ENCODE data around the gene DLEC1. TPM values are rescaled to one million over a fixed set of nuclear protein-coding genes. Genes with fewer than 3 reads are reported as not detected.

DLEC1 gene
- total and polyA plus RNA-seq, 9 of the 15 experiments (the other 6 are each of a cell fraction or from before 2014, with no cell fraction given) = 0.07 to 0.08 TPM; not detected in 7

DNA sequence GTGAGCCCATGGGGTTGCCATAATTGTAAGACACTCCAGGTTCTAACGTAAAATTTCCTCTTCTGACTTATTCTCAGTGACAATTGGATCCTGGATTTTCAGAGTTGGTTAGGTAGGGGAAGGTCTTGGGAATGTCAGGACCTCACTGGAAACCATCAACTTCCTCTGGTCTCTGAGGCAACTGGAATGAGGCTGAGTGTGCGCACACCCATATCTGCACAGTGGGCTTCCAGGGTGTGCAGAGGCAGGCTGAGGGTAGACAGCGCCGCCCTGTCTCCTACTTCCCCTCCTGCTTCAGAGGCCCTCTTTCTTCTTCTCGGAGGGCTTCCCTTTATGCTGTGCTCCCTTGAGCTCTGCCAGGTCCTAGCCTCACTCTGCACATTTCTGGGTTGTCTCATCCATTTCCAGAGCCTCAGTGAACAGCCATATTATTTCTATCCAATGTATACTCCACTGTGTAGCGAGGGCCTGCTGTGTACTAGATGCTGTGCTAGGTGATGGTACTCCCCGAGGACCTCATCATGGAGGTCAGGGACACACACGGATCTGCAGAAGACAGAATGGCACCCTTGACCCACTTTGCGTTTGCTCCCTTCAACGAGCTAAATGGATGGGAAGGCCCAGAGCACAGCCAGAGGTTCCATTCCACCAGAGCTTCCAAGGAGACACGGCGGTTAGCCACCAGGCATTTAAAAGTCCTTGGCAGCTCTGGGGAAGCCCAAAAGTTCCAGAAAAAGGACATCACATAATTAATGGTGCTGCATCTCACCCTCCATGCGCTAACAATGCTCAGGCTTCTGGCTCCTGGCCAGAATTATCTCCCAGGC is 79.6 kb downstream of the DLEC1 start:
- H3K4me3 ChIP-seq = no peak overlapping the region
- H2AFZ ChIP-seq (ENCODE audit: low read depth, low read length) = no peak overlapping the region
- FAIRE-seq (no peak), ATAC-seq (no peak; the same call in 2 of the 3 replicates), DNase-seq (ENCODE audit: extremely low read depth in 1 of 4, low spot score in 3 of 4) (no peak)
- ChIA-PET CTCF (ENCODE audit: low intra/inter-chr PET ratio) (interaction anchor here (0.8 to 1.2 kb wide), 2 partner anchors 115 to 361 kb away, joined by 3 to 5 read pairs; no protein-coding TSS in a partner anchor), POLR2A (interaction anchor here (0.5 to 2.0 kb wide), 9 partner anchors 12 to 544 kb away, joined by 3 to 5 read pairs (median 3); partner anchors contain the start of gene ACAA1)
- 73% methylated on average over 13 of the region's 13 CpGs for WGBS (ENCODE audit: insufficient coverage, low coverage, missing lambda C conversion rate)
- no peaks in the 10 kb centered on the region for H3K9me3 ChIP-seq (replicated peaks; ENCODE audit: control insufficient read depth, insufficient read depth, low read depth, low read length)
- intact Hi-C loops (cut with micrococcal nuclease) = loop anchor here (1.0 to 5.0 kb wide), 4 partner anchors 146 to 364 kb away; partner anchors contain the start of genes SLC22A14 and XYLB
- H3K36me3 ChIP-seq (ENCODE audit: control insufficient read depth, insufficient read depth, low read length) = peaks cover 29% of the 10 kb centered on the region; the same call in 2 of the 3 replicates
- no peak overlapping the region for H3K9ac ChIP-seq (ENCODE audit: insufficient read depth in 1 of 2, low read depth in 2 of 2, low read length in 2 of 2)
- no peak overlapping the region for H3K4me2 ChIP-seq (ENCODE audit: insufficient read depth, low read length)
- H3K27me3 ChIP-seq (ENCODE audit: control insufficient read depth in 2 of 2, insufficient read depth in 2 of 2, low read length in 2 of 2) = peaks cover 6 to 26% of the 10 kb centered on the region in 2 experiments; a peak in 3 of 5 replicates
- H3K27ac ChIP-seq (ENCODE audit: extremely low read depth, low read depth, low read length) = no peak overlapping the region
- H4K20me1 ChIP-seq (replicated peaks; ENCODE audit: control insufficient read depth, insufficient read depth, low read length) = peaks cover 19% of the 10 kb centered on the region
- peaks cover 0 to 30% of the 10 kb centered on the region in 2 experiments; a peak in 3 of 5 replicates for H3K4me1 ChIP-seq (replicated peaks in 1 of 2; ENCODE audit: control insufficient read depth in 2 of 2, insufficient read depth in 2 of 2, low read length in 2 of 2)
- H3K79me2 ChIP-seq (ENCODE audit: control insufficient read depth, insufficient read depth, low read length) = no peaks in the 10 kb centered on the region
- in situ Hi-C loops (cut with MboI) = loop anchor here (5.0 kb wide), 1 partner anchor 534 kb away; no protein-coding TSS in a partner anchor
- no peaks in the 10 kb centered on the region for H3K9me1 ChIP-seq (ENCODE audit: control insufficient read depth, insufficient read depth, low read length)
- BruUV-seq (replicated peaks) = TSS peak; percentile 31
- no peak for TF ChIP-seq NR4A1 (CRISPR knock-in tag; IDR thresholded peaks at IDR 0.05)
- TF ChIP-seq NR4A1 (tag; IDR thresholded peaks at IDR 0.05) = no peak
- TF ChIP-seq NCOR1 (IDR thresholded peaks at IDR 0.05) = no peak
- 0 out of 2 replicates have a peak, but pooled peaks have one; percentile 1 for TF ChIP-seq GABPB1 (CRISPR knock-in tag; IDR thresholded peaks at IDR 0.05)
- no peak for TF ChIP-seq ZNF133 (CRISPR knock-in tag; IDR thresholded peaks at IDR 0.05)
- TF ChIP-seq FOXP1 (CRISPR knock-in tag; IDR thresholded peaks at IDR 0.05) = 0 out of 2 replicates have a peak, but pooled peaks have one; percentile 3
- no peak for TF ChIP-seq ZNF589 (CRISPR knock-in tag; IDR thresholded peaks at IDR 0.05; ENCODE audit: low read depth)
- no peak for TF ChIP-seq POLR2AphosphoS2 (IDR thresholded peaks at IDR 0.05; ENCODE audit: low read length)
- no peak for TF ChIP-seq SPI1 (IDR thresholded peaks at IDR 0.05; ENCODE audit: borderline replicate concordance, low read depth, low read length)
- TF ChIP-seq YY1 (IDR thresholded peaks at IDR 0.05; ENCODE audit: borderline replicate concordance in 1 of 3, control insufficient read depth in 1 of 3, extremely low read depth in 1 of 3, insufficient read depth in 3 of 3, insufficient read length in 1 of 3, insufficient replicate concordance in 2 of 3, low read depth in 1 of 3, low read length in 2 of 3) = no peak
- TF ChIP-seq, protein P1, sequence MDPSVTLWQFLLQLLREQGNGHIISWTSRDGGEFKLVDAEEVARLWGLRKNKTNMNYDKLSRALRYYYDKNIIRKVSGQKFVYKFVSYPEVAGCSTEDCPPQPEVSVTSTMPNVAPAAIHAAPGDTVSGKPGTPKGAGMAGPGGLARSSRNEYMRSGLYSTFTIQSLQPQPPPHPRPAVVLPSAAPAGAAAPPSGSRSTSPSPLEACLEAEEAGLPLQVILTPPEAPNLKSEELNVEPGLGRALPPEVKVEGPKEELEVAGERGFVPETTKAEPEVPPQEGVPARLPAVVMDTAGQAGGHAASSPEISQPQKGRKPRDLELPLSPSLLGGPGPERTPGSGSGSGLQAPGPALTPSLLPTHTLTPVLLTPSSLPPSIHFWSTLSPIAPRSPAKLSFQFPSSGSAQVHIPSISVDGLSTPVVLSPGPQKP (CRISPR knock-in tag; IDR thresholded peaks at IDR 0.05) = no peak
- TF ChIP-seq, protein P2, sequence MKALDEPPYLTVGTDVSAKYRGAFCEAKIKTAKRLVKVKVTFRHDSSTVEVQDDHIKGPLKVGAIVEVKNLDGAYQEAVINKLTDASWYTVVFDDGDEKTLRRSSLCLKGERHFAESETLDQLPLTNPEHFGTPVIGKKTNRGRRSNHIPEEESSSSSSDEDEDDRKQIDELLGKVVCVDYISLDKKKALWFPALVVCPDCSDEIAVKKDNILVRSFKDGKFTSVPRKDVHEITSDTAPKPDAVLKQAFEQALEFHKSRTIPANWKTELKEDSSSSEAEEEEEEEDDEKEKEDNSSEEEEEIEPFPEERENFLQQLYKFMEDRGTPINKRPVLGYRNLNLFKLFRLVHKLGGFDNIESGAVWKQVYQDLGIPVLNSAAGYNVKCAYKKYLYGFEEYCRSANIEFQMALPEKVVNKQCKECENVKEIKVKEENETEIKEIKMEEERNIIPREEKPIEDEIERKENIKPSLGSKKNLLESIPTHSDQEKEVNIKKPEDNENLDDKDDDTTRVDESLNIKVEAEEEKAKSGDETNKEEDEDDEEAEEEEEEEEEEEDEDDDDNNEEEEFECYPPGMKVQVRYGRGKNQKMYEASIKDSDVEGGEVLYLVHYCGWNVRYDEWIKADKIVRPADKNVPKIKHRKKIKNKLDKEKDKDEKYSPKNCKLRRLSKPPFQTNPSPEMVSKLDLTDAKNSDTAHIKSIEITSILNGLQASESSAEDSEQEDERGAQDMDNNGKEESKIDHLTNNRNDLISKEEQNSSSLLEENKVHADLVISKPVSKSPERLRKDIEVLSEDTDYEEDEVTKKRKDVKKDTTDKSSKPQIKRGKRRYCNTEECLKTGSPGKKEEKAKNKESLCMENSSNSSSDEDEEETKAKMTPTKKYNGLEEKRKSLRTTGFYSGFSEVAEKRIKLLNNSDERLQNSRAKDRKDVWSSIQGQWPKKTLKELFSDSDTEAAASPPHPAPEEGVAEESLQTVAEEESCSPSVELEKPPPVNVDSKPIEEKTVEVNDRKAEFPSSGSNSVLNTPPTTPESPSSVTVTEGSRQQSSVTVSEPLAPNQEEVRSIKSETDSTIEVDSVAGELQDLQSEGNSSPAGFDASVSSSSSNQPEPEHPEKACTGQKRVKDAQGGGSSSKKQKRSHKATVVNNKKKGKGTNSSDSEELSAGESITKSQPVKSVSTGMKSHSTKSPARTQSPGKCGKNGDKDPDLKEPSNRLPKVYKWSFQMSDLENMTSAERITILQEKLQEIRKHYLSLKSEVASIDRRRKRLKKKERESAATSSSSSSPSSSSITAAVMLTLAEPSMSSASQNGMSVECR (CRISPR knock-in tag; IDR thresholded peaks at IDR 0.05) = peak; percentile 20; the same call in 1 of the 2 replicates
- TF ChIP-seq ZNF408 (CRISPR knock-in tag; IDR thresholded peaks at IDR 0.05; ENCODE audit: low read depth) = no peak
- no peak for TF ChIP-seq CHD4 (IDR thresholded peaks at IDR 0.05; ENCODE audit: insufficient read depth, insufficient replicate concordance, low read depth, low read length, poor library complexity, severe bottlenecking)
